AG10803 (cell line): Measurements from ENCODE around the gene MBL2.

Experiments
- DNase-seq: peaks from one replicate; pipeline ENCODE4 v3.0.0; 2010; ENCODE audit warnings: low read depth
- H3K4me3 ChIP-seq: 2 replicates; pipeline ENCODE4 v1.5.1; 2011; ENCODE audit warnings: mild to moderate bottlenecking, low read length, control low read depth
- TF ChIP-seq, protein P1 (sequence below): conservative IDR thresholded peaks from 2 replicates; pipeline ENCODE4 v1.5.1; 2011; ENCODE audit warnings: mild to moderate bottlenecking, low read length, control low read depth, inconsistent platforms

Gene MBL2

GRCh38 chr10:52755297-52756062, 17.1 kb downstream of the MBL2 start:
- TF ChIP-seq, protein P1, sequence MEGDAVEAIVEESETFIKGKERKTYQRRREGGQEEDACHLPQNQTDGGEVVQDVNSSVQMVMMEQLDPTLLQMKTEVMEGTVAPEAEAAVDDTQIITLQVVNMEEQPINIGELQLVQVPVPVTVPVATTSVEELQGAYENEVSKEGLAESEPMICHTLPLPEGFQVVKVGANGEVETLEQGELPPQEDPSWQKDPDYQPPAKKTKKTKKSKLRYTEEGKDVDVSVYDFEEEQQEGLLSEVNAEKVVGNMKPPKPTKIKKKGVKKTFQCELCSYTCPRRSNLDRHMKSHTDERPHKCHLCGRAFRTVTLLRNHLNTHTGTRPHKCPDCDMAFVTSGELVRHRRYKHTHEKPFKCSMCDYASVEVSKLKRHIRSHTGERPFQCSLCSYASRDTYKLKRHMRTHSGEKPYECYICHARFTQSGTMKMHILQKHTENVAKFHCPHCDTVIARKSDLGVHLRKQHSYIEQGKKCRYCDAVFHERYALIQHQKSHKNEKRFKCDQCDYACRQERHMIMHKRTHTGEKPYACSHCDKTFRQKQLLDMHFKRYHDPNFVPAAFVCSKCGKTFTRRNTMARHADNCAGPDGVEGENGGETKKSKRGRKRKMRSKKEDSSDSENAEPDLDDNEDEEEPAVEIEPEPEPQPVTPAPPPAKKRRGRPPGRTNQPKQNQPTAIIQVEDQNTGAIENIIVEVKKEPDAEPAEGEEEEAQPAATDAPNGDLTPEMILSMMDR, result no peak
- peak; percentile 59 for DNase-seq
- no peak overlapping the region for H3K4me3 ChIP-seq

DNA sequence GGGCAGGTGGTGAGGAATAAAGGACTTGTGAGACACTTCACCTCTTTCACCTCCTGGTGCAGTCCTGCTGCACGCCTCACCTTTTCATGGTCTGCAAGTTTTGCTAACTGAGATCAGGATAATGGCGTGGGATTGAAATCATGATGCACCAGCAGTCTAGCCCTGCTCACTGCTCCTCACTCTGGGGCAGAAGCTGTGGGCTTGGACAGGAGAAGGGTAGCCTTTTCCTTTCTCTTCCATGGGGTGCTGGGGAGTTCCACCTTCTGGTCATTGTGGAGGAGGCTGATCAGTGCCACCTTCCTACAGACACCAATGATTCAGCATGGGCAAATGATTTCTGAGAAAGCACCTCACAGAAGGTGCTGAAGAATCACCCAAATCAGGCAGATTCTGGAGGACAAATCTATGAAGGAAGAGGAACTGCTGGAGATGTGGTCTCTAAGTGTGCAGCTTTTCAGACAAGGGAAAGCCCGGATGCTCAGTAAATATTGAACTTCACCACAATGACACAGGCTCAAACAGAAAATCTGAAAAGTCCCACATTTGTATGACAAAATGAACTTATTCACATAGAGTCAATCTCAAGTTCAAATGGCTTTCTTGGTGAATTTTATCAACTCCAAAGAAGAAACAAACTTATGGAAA, 19.7 kb downstream of the MBL2 start:
- DNase-seq, result no peak
- no peak overlapping the region for H3K4me3 ChIP-seq
- TF ChIP-seq, protein P1, result no peak

GRCh38 chr10:52752261-52752660, 20.3 kb downstream of the MBL2 start:
- DNase-seq, result no peak
- TF ChIP-seq, protein P1, result no peak
- no peak overlapping the region for H3K4me3 ChIP-seq

DNA sequence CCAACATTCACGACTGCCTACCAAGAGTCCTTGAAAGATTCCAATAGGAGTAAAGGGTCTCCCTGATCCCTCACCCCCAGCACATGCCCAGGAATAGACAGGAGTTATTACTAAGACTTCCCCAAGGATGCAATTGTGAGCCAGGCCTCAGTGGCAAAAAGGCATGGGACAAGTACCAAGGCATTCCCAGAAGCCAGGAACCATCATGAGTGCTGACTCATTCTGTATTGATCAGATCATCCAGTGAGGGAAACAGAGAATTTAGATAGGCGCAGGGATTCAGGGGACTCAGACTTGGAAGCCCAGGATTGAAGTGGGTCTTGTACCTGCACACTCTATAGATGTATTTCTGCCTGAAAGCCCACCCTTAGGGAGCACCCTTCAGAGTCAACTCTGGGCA, 21.2 kb downstream of the MBL2 start:
- no peak for DNase-seq
- TF ChIP-seq, protein P1, result no peak
- no peak overlapping the region for H3K4me3 ChIP-seq

- H3K4me3 ChIP-seq, result no peak overlapping the region
- no peak for DNase-seq
- TF ChIP-seq, protein P1, result no peak
Observed at GRCh38 chr10:52750629-52751028, 22.0 kb downstream of the MBL2 start.

DNA sequence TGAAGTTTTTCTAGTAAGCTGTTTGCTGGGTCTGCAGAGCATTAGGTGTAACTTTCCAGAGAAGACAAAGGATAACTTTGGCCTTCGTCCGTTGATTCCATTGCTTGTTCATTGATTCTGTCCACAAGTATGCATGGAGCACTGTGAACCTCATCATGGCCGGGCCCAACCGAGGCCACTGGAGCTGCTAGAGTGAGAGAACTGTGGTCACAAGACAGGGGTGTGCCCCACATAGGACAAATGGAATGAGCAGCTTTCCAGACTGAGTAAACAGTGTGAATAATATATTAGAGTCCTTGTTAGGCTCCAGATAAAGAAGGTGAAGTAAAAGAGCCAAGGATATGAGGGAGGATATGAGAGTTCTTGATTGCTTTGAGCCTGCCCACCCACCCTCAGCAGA, 24.9 kb downstream of the MBL2 start:
- DNase-seq, result no peak
- no peak overlapping the region for H3K4me3 ChIP-seq
- TF ChIP-seq, protein P1, result no peak

DNA sequence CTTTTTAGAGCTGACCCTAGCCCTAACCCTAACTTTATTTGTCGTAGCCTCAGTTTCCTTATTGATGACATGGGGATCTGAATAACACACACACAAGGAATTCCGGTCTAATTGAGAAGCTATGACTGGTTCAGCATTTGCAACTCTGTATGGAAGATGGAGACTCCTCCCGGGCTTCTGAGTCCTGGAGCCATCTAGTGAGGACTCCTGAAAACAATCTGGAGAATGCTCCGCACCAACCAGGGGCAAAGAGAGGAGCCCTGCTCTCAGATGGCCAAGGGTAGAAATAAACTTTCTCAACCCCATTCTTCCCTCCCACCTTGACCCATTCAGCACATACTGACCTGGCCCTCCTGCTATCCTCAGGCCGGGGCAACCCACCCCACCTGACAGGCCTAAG, 26.4 kb downstream of the MBL2 start:
- TF ChIP-seq, protein P1, result peak; percentile 45
- DNase-seq, result no peak
- no peak overlapping the region for H3K4me3 ChIP-seq
